CD14-positive monocyte (primary cell): Measurements from ENCODE around the gene TSHR. TPM values are rescaled to one million over a fixed set of nuclear protein-coding genes. Genes with fewer than 3 reads are reported as not detected.

Source experiments
- DNase-seq, 3 donors: peaks; one replicate each; pipeline ENCODE4 v3.0.0-alpha.2; 2011 to 2022
- H2AFZ ChIP-seq: 2 replicates; pipeline ENCODE4 v1.6.0; 2012; ENCODE audit warnings: mild to moderate bottlenecking, low read depth, low read length, inconsistent platforms; ENCODE audit not compliant: insufficient read depth, poor library complexity, severe bottlenecking
- H3K27ac ChIP-seq, 2 donors: 1 replicate in 1 of 2; 2 replicates in 1 of 2; pipeline ENCODE4 v1.5.1; 2012 to 2013; ENCODE audit warnings: low read length in 2 of 2, control low read depth in 1 of 2, inconsistent platforms in 1 of 2, low read depth in 1 of 2, mild to moderate bottlenecking in 1 of 2
- H3K27me3 ChIP-seq, 2 donors: one replicate each; pipeline versions ENCODE4 v1.6.0 to v1.6.1; 2011 to 2013; ENCODE audit warnings: low read length in 2 of 2; ENCODE audit not compliant: control insufficient read depth in 2 of 2, insufficient read depth in 2 of 2
- H3K36me3 ChIP-seq, 2 donors: replicated peaks in 1 of 2; 1 replicate in 1 of 2; 2 replicates in 1 of 2; pipeline versions ENCODE4 v1.5.1 to v1.6.1; 2012 to 2013; ENCODE audit warnings: low read length in 2 of 2, control low read depth in 1 of 2, inconsistent platforms in 1 of 2, mild to moderate bottlenecking in 1 of 2; ENCODE audit not compliant: insufficient read depth in 2 of 2, control insufficient read depth in 1 of 2
- H3K4me1 ChIP-seq, 2 donors: 1 replicate in 1 of 2; 2 replicates in 1 of 2; pipeline versions ENCODE4 v1.5.1 to v1.6.1; 2012 to 2013; ENCODE audit warnings: low read length in 2 of 2, control low read depth in 1 of 2, inconsistent platforms in 1 of 2, mild to moderate bottlenecking in 1 of 2, moderate library complexity in 1 of 2; ENCODE audit not compliant: insufficient read depth in 2 of 2, control insufficient read depth in 1 of 2
- H3K4me2 ChIP-seq: replicated peaks from 2 replicates; pipeline ENCODE3; 2012; ENCODE audit warnings: low read length, moderate library complexity, mild to moderate bottlenecking; ENCODE audit not compliant: poor library complexity, severe bottlenecking; ENCODE audit errors: extremely low read depth
- H3K4me3 ChIP-seq, 3 experiments: fragments of 200-600 bp in 1 of 3; sonication (generic) in 1 of 3; replicated peaks in 1 of 3; 1 replicate in 2 of 3; 2 replicates in 1 of 3; pipeline ENCODE4 v1.5.1; 2011 to 2013; ENCODE audit warnings: low read length in 3 of 3, mild to moderate bottlenecking in 3 of 3, control low read depth in 2 of 3, low read depth in 2 of 3, inconsistent platforms in 1 of 3, moderate library complexity in 1 of 3
- H3K79me2 ChIP-seq: 2 replicates; pipeline ENCODE4 v1.6.0; 2012; ENCODE audit warnings: mild to moderate bottlenecking, control low read depth, inconsistent platforms, low read length, moderate library complexity; ENCODE audit not compliant: insufficient read depth
- H3K9ac ChIP-seq: 2 replicates; pipeline ENCODE4 v1.6.0; 2017; ENCODE audit warnings: low read length, mild to moderate bottlenecking; ENCODE audit not compliant: insufficient read depth, poor library complexity, severe bottlenecking
- H3K9me3 ChIP-seq, 2 donors: replicated peaks in 1 of 2; 1 replicate in 1 of 2; 2 replicates in 1 of 2; pipeline versions ENCODE4 v1.5.1 to v1.6.1; 2012 to 2013; ENCODE audit warnings: low read length in 2 of 2, control low read depth in 1 of 2; ENCODE audit not compliant: control insufficient read depth in 1 of 2, insufficient read depth in 1 of 2
- H4K20me1 ChIP-seq: 2 replicates; pipeline ENCODE4 v1.6.0; 2012; ENCODE audit warnings: mild to moderate bottlenecking, low read length, control low read depth, moderate library complexity; ENCODE audit not compliant: insufficient read depth
- H3K27ac Mint-ChIP-seq, 7 donors: one replicate each; pipeline ENCODE4 v1.8.0; 2020; ENCODE audit warnings: mild to moderate bottlenecking in 7 of 7, mixed read lengths in 7 of 7, moderate library complexity in 6 of 7, inconsistent platforms in 2 of 7
- H3K27me3 Mint-ChIP-seq, 3 donors: one replicate each; pipeline ENCODE4 v1.8.0; 2021 to 2022; ENCODE audit warnings: low read depth in 3 of 3, mild to moderate bottlenecking in 3 of 3, mixed read lengths in 3 of 3, moderate library complexity in 3 of 3, inconsistent platforms in 1 of 3
- H3K36me3 Mint-ChIP-seq, 2 donors: one replicate each; pipeline ENCODE4 v1.8.0; 2020; ENCODE audit warnings: mixed read lengths in 2 of 2, inconsistent platforms in 1 of 2, mild to moderate bottlenecking in 1 of 2
- H3K4me1 Mint-ChIP-seq: one replicate; pipeline ENCODE4 v1.8.0; 2020; ENCODE audit warnings: mild to moderate bottlenecking, mixed read lengths
- H3K4me3 Mint-ChIP-seq, 2 donors: one replicate each; pipeline ENCODE4 v1.8.0; 2020; ENCODE audit warnings: mild to moderate bottlenecking in 2 of 2, mixed read lengths in 2 of 2, moderate library complexity in 1 of 2
- H3K9me3 Mint-ChIP-seq, 7 donors: one replicate each; pipeline ENCODE4 v1.8.0; 2020 to 2022; ENCODE audit warnings: mixed read lengths in 7 of 7, mild to moderate bottlenecking in 6 of 7, moderate library complexity in 6 of 7, inconsistent platforms in 2 of 7
- WGBS: methylation state at CpG from one replicate; pipeline ENCODE4 v1.1.5; 2013; ENCODE audit warnings: missing lambda C conversion rate; ENCODE audit not compliant: insufficient coverage; 5-methylcytosine and 5-hydroxymethylcytosine counted together
- intact Hi-C, 2 donors: fragments of 100-400 bp; cut with micrococcal nuclease; formaldehyde crosslinking; loops; one replicate each; pipeline versions ENCODE4 v1.15.0 to v1.15.1; 2023
- polyA plus RNA-seq, 3 donors: library from polyadenylated mRNA; depleted of rRNA in 1 of 3; unstranded in 2 of 3; stranded (reverse) in 1 of 3; fragments of 300-500 nt in 2 of 3; fragments of >200 nt in 1 of 3; fragmentation: Illumina TruSeq in 2 of 3; gene quantifications; 1 replicate in 2 of 3; 2 replicates in 1 of 3; pipeline ENCODE4 v1.2.3, GENCODE V29; 2012 to 2021
- TF ChIP-seq, protein P1 (sequence below): fragments of 200-600 bp; IDR thresholded peaks from one replicate; pipeline ENCODE4 v1.8.0; 2022; ENCODE audit warnings: antibody characterized with exemption, mild to moderate bottlenecking

TSHR gene
- polyA plus RNA-seq, 3 donors = not detected

GRCh38 chr14:80979951-80980350 lies 24.5 kb downstream of the TSHR start:
- Histone ChIP-seq H3K4me1 (no peaks in the 10 kb centered on the region), H3K36me3 (no peaks in the 10 kb centered on the region), H2AFZ (no peak overlapping the region), H3K27ac (no peak overlapping the region), H3K9ac (no peak overlapping the region), H3K4me3 (no peak overlapping the region), H3K79me2 (no peaks in the 10 kb centered on the region), H3K9me3 (no peaks in the 10 kb centered on the region), H3K4me2 (no peak overlapping the region), H3K27me3 (no peaks in the 10 kb centered on the region), H4K20me1 (no peaks in the 10 kb centered on the region)
- Mint-ChIP-seq H3K27me3 (peaks cover 3 to 4% (median 3%) of the 10 kb centered on the region in 3 donors), H3K27ac (no peak overlapping the region), H3K4me3 (no peak overlapping the region), H3K4me1 (no peaks in the 10 kb centered on the region), H3K36me3 (no peaks in the 10 kb centered on the region), H3K9me3 (peaks cover 0 to 1% (median 0%) of the 10 kb centered on the region in 7 donors)
- 100% methylated on average over 1 of the region's 2 CpGs for WGBS
- no peak for DNase-seq
- TF ChIP-seq, protein P1, sequence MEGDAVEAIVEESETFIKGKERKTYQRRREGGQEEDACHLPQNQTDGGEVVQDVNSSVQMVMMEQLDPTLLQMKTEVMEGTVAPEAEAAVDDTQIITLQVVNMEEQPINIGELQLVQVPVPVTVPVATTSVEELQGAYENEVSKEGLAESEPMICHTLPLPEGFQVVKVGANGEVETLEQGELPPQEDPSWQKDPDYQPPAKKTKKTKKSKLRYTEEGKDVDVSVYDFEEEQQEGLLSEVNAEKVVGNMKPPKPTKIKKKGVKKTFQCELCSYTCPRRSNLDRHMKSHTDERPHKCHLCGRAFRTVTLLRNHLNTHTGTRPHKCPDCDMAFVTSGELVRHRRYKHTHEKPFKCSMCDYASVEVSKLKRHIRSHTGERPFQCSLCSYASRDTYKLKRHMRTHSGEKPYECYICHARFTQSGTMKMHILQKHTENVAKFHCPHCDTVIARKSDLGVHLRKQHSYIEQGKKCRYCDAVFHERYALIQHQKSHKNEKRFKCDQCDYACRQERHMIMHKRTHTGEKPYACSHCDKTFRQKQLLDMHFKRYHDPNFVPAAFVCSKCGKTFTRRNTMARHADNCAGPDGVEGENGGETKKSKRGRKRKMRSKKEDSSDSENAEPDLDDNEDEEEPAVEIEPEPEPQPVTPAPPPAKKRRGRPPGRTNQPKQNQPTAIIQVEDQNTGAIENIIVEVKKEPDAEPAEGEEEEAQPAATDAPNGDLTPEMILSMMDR = no peak
- intact Hi-C loops = no loop called here

DNA sequence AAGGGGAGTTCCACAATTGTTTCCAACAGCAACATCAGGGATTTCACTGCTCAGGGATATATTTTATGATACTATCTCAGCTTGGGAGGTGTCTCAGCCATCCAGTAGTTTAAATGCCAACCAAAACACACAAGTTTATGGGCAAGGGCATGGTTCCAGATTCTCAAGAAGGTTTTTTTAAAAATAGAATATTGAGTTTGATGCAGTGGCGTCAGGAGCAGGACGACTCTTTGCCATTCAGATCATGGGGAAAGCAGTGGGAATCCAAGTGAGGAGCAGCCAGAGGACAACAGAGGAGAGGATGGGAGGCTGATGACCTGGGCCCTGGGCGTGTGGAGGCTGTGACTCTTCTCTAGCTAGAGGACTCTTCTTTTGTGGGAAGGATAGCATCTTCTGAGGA lies 25.7 kb downstream of the TSHR start:
- intact Hi-C loops = no loop called here
- no peaks in the 10 kb centered on the region for H3K4me1 Mint-ChIP-seq

More for the DNA sequence above, 25.7 kb downstream of the TSHR start:
- H3K36me3 ChIP-seq = no peaks in the 10 kb centered on the region
- H3K27ac ChIP-seq = no peak overlapping the region
- WGBS = 92% methylated on average over 3 of the region's 3 CpGs
- Mint-ChIP-seq H3K4me3 (no peak overlapping the region), H3K9me3 (no peaks in the 10 kb centered on the region), H3K27me3 (peaks cover 0 to 5% (median 3%) of the 10 kb centered on the region in 3 donors), H3K36me3 (no peaks in the 10 kb centered on the region), H3K27ac (no peak overlapping the region)
- TF ChIP-seq, protein P1 = no peak
- H3K9ac ChIP-seq = no peak overlapping the region
- H3K27me3 ChIP-seq = no peaks in the 10 kb centered on the region
- H3K4me1 ChIP-seq = no peaks in the 10 kb centered on the region
- no peaks in the 10 kb centered on the region for H4K20me1 ChIP-seq
- no peak overlapping the region for H3K4me3 ChIP-seq
- no peak overlapping the region for H2AFZ ChIP-seq
- H3K79me2 ChIP-seq = no peaks in the 10 kb centered on the region
- no peak for DNase-seq
- no peaks in the 10 kb centered on the region for H3K9me3 ChIP-seq
- no peak overlapping the region for H3K4me2 ChIP-seq
